ENCODE data around the gene ZNF343.

DNA sequence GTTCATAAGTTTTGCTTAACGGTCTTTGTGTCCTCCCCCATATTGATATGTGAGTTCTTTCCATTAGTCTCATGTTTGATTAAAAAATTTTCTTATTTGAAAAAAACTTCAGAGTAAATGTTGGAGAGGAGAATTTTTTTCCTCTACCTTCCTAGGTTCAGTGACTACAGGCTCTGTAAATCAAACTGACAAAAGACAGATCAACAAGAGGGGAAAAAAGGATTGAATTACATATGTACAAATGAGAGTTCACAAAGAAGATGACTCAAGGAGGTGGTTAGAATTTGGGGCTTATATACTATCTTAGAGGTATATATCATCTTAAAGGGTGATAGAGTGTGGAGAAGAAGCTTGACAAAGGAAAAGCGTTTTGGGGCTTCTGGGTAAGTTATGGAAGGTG is 33.2 kb upstream of the ZNF343 start:
- TF ChIP-seq CTCF (IDR thresholded peaks at IDR 0.05 in 4 of 5, conservative IDR thresholded peaks at IDR 0.05 in 1 of 5): no peak
- no peak for TF ChIP-seq POLR2A (IDR thresholded peaks at IDR 0.05)
